ENCODE measurements around the gene SRGAP3. TPM values are rescaled to one million over a fixed set of nuclear protein-coding genes. Genes with fewer than 3 reads are reported as not detected.
A peak's percentile ranks its signal among the peaks of the same experiment; 100 is the strongest.

Gene SRGAP3
- total RNA-seq, 2 donors from 2014 or later = 5.7 to 6.1 TPM

GRCh38 chr3:9035473-9035872 is 214.0 kb downstream of the SRGAP3 start:
- Histone ChIP-seq H3K4me1 (no peaks in the 10 kb centered on the region), H3K4me3 (no peak overlapping the region), H3K9ac (ENCODE audit: low read depth in 2 of 2, low read length in 2 of 2) (no peak overlapping the region), H3K9me3 (no peaks in the 10 kb centered on the region), H3K27me3 (no peaks in the 10 kb centered on the region), H3K27ac (no peak overlapping the region), H3K36me3 (no peaks in the 10 kb centered on the region)
- DNase-seq = no peak
- TF ChIP-seq CTCF (IDR thresholded peaks at IDR 0.05) = no peak
- intact Hi-C loops (cut with DNase I) = no loop called here

GRCh38 chr3:9033867-9034266 is 215.6 kb downstream of the SRGAP3 start:
- Histone ChIP-seq H3K4me3 (no peak overlapping the region), H3K36me3 (no peaks in the 10 kb centered on the region), H3K27ac (no peak overlapping the region), H3K9ac (ENCODE audit: low read depth in 2 of 2, low read length in 2 of 2) (no peak overlapping the region), H3K27me3 (no peaks in the 10 kb centered on the region), H3K9me3 (no peaks in the 10 kb centered on the region), H3K4me1 (no peaks in the 10 kb centered on the region)
- no peak for DNase-seq
- TF ChIP-seq CTCF (IDR thresholded peaks at IDR 0.05) = no peak
- intact Hi-C loops (cut with DNase I) = no loop called here

GRCh38 chr3:9032231-9032777 is 217.1 kb downstream of the SRGAP3 start:
- Histone ChIP-seq H3K9ac (ENCODE audit: low read depth in 2 of 2, low read length in 2 of 2) (no peak overlapping the region), H3K36me3 (no peaks in the 10 kb centered on the region), H3K4me3 (no peak overlapping the region), H3K9me3 (no peaks in the 10 kb centered on the region), H3K27ac (no peak overlapping the region), H3K4me1 (no peaks in the 10 kb centered on the region), H3K27me3 (no peaks in the 10 kb centered on the region)
- DNase-seq = no peak
- TF ChIP-seq CTCF (IDR thresholded peaks at IDR 0.05) = no peak
- intact Hi-C loops (cut with DNase I) = no loop called here

- H3K4me1 ChIP-seq = no peaks in the 10 kb centered on the region
- H3K27me3 ChIP-seq = no peaks in the 10 kb centered on the region
- intact Hi-C loops (cut with DNase I) = no loop called here
- H3K4me3 ChIP-seq = no peak overlapping the region
- DNase-seq = no peak
- H3K36me3 ChIP-seq = no peaks in the 10 kb centered on the region
- H3K9me3 ChIP-seq = no peaks in the 10 kb centered on the region
- no peak overlapping the region for H3K9ac ChIP-seq (ENCODE audit: low read depth in 2 of 2, low read length in 2 of 2)
- TF ChIP-seq CTCF (IDR thresholded peaks at IDR 0.05) = no peak
- H3K27ac ChIP-seq = no peak overlapping the region
Observed at GRCh38 chr3:9030034-9030433, 219.4 kb downstream of the SRGAP3 start.

GRCh38 chr3:9028134-9028533 is 221.3 kb downstream of the SRGAP3 start:
- H3K27ac ChIP-seq = no peak overlapping the region
- intact Hi-C loops (cut with DNase I) = no loop called here
- DNase-seq = peak; percentile 83

More at GRCh38 chr3:9028134-9028533, 221.3 kb downstream of the SRGAP3 start:
- TF ChIP-seq CTCF (IDR thresholded peaks at IDR 0.05) = no peak
- H3K27me3 ChIP-seq = no peaks in the 10 kb centered on the region
- no peaks in the 10 kb centered on the region for H3K36me3 ChIP-seq
- no peak overlapping the region for H3K9ac ChIP-seq (ENCODE audit: low read depth in 2 of 2, low read length in 2 of 2)
- no peaks in the 10 kb centered on the region for H3K4me1 ChIP-seq
- no peaks in the 10 kb centered on the region for H3K9me3 ChIP-seq
- H3K4me3 ChIP-seq = no peak overlapping the region

Measured in colonic mucosa (tissue), 4 donors.